ENCODE results near the gene SLC25A46. TPM values are rescaled to one million over a fixed set of nuclear protein-coding genes. Genes with fewer than 3 reads are reported as not detected.

The SLC25A46 gene
- total and polyA plus RNA-seq, 9 of the 15 experiments (the other 6 are each of a cell fraction or from before 2014, with no cell fraction given) = 7.8 to 47.3 (median 31.8) TPM

GRCh38 chr5:110738812-110739651 lies at the start of gene SLC25A46 (continued):
- TF ChIP-seq, protein P1, sequence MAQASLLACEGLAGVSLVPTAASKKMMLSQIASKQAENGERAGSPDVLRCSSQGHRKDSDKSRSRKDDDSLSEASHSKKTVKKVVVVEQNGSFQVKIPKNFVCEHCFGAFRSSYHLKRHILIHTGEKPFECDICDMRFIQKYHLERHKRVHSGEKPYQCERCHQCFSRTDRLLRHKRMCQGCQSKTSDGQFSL (CRISPR knock-in tag; IDR thresholded peaks at IDR 0.05) = no peak
- TF ChIP-seq, protein P1 (tag; IDR thresholded peaks at IDR 0.05) = no peak
- TF ChIP-seq ADNP (tag; IDR thresholded peaks at IDR 0.05) = no peak
- TF ChIP-seq RBM39 (optimal IDR thresholded peaks at IDR 0.05; ENCODE audit: low read depth, low read length) = no peak
- TF ChIP-seq FOXA3 (CRISPR knock-in tag; conservative IDR thresholded peaks at IDR 0.05 in 1 of 2, IDR thresholded peaks at IDR 0.05 in 1 of 2) = no peak
- no peak for TF ChIP-seq ZNF263 (CRISPR knock-in tag; IDR thresholded peaks at IDR 0.05; ENCODE audit: borderline replicate concordance)
- no peak for TF ChIP-seq MAFK (IDR thresholded peaks at IDR 0.05; ENCODE audit: low read length)
- TF ChIP-seq SAFB (IDR thresholded peaks at IDR 0.05; ENCODE audit: borderline replicate concordance, low read depth, low read length) = no peak
- TF ChIP-seq NFE2L1 (tag; IDR thresholded peaks at IDR 0.05; ENCODE audit: borderline replicate concordance, low read depth) = no peak
- TF ChIP-seq FOXK1 (CRISPR knock-in tag; IDR thresholded peaks at IDR 0.05; ENCODE audit: borderline replicate concordance) = no peak
- no peak for TF ChIP-seq SNRNP70 (optimal IDR thresholded peaks at IDR 0.05; ENCODE audit: low read depth, low read length)
- no peak for TF ChIP-seq HEY1 (CRISPR knock-in tag; IDR thresholded peaks at IDR 0.05; ENCODE audit: borderline replicate concordance)
- TF ChIP-seq GATAD2B (IDR thresholded peaks at IDR 0.05; ENCODE audit: borderline replicate concordance) = no peak; the same call in 1 of the 2 replicates
- peak; percentile 15 for TF ChIP-seq NEUROD1 (IDR thresholded peaks at IDR 0.05; ENCODE audit: borderline replicate concordance, low read depth, low read length, partially characterized antibody)
- TF ChIP-seq TBL1XR1 (IDR thresholded peaks at IDR 0.05; ENCODE audit: low read length in 2 of 2) = no peak
- no peak for TF ChIP-seq ZNF696 (CRISPR knock-in tag; conservative IDR thresholded peaks at IDR 0.05)
- TF ChIP-seq ETS2 (tag; IDR thresholded peaks at IDR 0.05; ENCODE audit: borderline replicate concordance, poor library complexity, severe bottlenecking) = no peak
- TF ChIP-seq SNAPC5 (CRISPR knock-in tag; IDR thresholded peaks at IDR 0.05) = no peak
- no peak for TF ChIP-seq KLF16 (IDR thresholded peaks at IDR 0.05)
- TF ChIP-seq FOXK2 (conservative IDR thresholded peaks at IDR 0.05 in 1 of 2, IDR thresholded peaks at IDR 0.05 in 1 of 2; ENCODE audit: low read depth in 2 of 2) = peak; percentile 81 to 83
- no peak for TF ChIP-seq GATA2 (CRISPR knock-in tag; IDR thresholded peaks at IDR 0.05)
- TF ChIP-seq KLF6 (CRISPR knock-in tag; IDR thresholded peaks at IDR 0.05; ENCODE audit: borderline replicate concordance) = no peak
- no peak for TF ChIP-seq ZNF431 (CRISPR knock-in tag; IDR thresholded peaks at IDR 0.05)
- no peak for TF ChIP-seq ZNF586 (CRISPR knock-in tag; conservative IDR thresholded peaks at IDR 0.05)

Measured in K562 (cell line).